ENCODE results near the gene SLC2A5.

Gene SLC2A5

GRCh38 chr1:9108056-9108665, 38.7 kb upstream of the SLC2A5 start:
- Histone ChIP-seq H3K9me3 (replicated peaks in 1 of 11) (no peaks in the 10 kb centered on the region), H3K27ac (no peak overlapping the region), H3K27me3 (no peaks in the 10 kb centered on the region), H3K9ac (no peak overlapping the region), H4K20me1 (peaks cover 0 to 55% (median 0%) of the 10 kb centered on the region in 11 experiments; a peak in 6 of 22 replicates), H3K4me1 (peaks cover 0 to 27% (median 22%) of the 10 kb centered on the region in 10 experiments; a peak in 16 of 20 replicates), H3K4me2 (no peak overlapping the region), H3K36me3 (peaks cover 0 to 90% (median 9%) of the 10 kb centered on the region in 11 experiments; a peak in 9 of 22 replicates), H3K4me3 (no peak overlapping the region)
- TF ChIP-seq Cebpa-rat (IDR thresholded peaks at IDR 0.05), result no peak

- no peak overlapping the region for H3K9ac ChIP-seq
- peaks cover 0 to 27% (median 22%) of the 10 kb centered on the region in 10 experiments; a peak in 16 of 20 replicates for H3K4me1 ChIP-seq
- peak overlapping the region in 4 of 11 experiments; percentile 14 to 34 (median 28); a peak in 6 of 22 replicates for H3K4me2 ChIP-seq
- peaks cover 0 to 45% (median 0%) of the 10 kb centered on the region in 11 experiments; a peak in 4 of 22 replicates for H4K20me1 ChIP-seq
- H3K27me3 ChIP-seq, result no peaks in the 10 kb centered on the region
- no peaks in the 10 kb centered on the region for H3K9me3 ChIP-seq (replicated peaks in 1 of 11)
- TF ChIP-seq Cebpa-rat (IDR thresholded peaks at IDR 0.05), result no peak
- H3K36me3 ChIP-seq, result peaks cover 0 to 90% (median 9%) of the 10 kb centered on the region in 11 experiments; a peak in 10 of 22 replicates
- no peak overlapping the region for H3K4me3 ChIP-seq
- H3K27ac ChIP-seq, result no peak overlapping the region
These were observed 37.7 kb upstream of the SLC2A5 start for GRCh38 chr1:9107136-9107535.

DNA sequence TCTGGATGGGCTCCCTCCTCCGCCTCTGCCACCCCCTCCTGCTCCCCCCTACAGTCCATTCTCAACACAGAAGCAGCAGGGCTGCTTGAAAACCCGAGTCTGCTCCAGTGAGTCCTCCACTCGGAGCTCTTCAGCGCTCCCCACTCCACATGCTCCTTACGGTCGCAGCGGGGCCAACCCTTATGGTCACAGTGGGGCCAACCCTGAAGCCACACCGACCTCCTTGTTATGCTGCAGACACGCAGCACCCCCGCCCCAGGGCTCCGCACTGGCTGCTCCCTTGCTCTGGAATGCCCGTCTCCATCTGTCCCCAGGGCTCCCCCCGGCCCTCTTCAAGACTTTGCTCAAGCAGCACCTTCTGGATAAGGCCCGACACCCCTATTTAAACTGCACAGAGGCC, 36.9 kb upstream of the SLC2A5 start:
- no peak for TF ChIP-seq Cebpa-rat (IDR thresholded peaks at IDR 0.05)

DNA sequence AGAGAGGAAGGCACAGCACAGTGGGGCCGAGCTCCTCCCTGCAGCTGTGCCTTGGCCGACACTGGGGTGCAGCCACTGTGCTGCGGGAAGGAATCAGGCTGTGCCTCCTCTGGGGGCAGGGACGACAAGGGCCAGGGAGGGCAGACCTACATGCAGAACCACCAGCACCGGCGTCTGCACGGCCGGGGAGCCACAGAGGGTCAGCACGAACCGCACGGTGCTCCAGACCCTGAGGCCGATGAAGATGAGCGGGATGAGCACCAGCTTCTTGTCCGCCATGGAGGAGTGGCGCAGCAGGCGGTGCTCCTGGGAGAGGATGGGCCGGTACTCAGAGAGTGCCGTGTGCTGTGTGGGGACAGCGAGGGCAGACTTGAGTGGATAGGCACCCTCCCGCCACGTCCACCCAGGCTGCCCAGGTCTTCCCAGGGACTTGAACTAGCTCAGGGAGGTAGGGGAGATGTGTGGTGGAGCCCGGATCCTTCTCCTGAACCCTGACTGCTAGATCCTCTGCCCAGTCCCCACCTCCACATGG, 36.0 kb upstream of the SLC2A5 start:
- peaks cover 0 to 83% (median 9%) of the 10 kb centered on the region in 11 experiments; a peak in 10 of 22 replicates for H3K36me3 ChIP-seq
- no peaks in the 10 kb centered on the region for H3K9me3 ChIP-seq (replicated peaks in 1 of 11)
- H3K4me3 ChIP-seq, result no peak overlapping the region
- no peak overlapping the region for H3K4me2 ChIP-seq
- no peaks in the 10 kb centered on the region for H3K27me3 ChIP-seq
- TF ChIP-seq Cebpa-rat (IDR thresholded peaks at IDR 0.05), result no peak
- H3K27ac ChIP-seq, result no peak overlapping the region
- peaks cover 0 to 35% (median 0%) of the 10 kb centered on the region in 11 experiments; a peak in 4 of 22 replicates for H4K20me1 ChIP-seq
- no peak overlapping the region for H3K9ac ChIP-seq
- peaks cover 0 to 29% (median 24%) of the 10 kb centered on the region in 10 experiments; a peak in 16 of 20 replicates for H3K4me1 ChIP-seq

More for the DNA sequence above, 36.9 kb upstream of the SLC2A5 start:
- Histone ChIP-seq H3K9me3 (replicated peaks in 1 of 11) (no peaks in the 10 kb centered on the region), H3K4me1 (peaks cover 0 to 29% (median 23%) of the 10 kb centered on the region in 10 experiments; a peak in 16 of 20 replicates), H3K9ac (no peak overlapping the region), H3K4me2 (no peak overlapping the region), H3K27me3 (no peaks in the 10 kb centered on the region), H3K27ac (no peak overlapping the region), H3K4me3 (no peak overlapping the region), H4K20me1 (peaks cover 0 to 38% (median 0%) of the 10 kb centered on the region in 11 experiments; a peak in 4 of 22 replicates), H3K36me3 (peaks cover 0 to 88% (median 9%) of the 10 kb centered on the region in 11 experiments; a peak in 10 of 22 replicates)

GRCh38 chr1:9101510-9102146, 32.2 kb upstream of the SLC2A5 start:
- Histone ChIP-seq H3K4me2 (peak overlapping the region in 4 of 11 experiments; percentile 13 to 49 (median 32); a peak in 2 of 22 replicates), H3K4me1 (peaks cover 0 to 34% (median 12%) of the 10 kb centered on the region in 10 experiments; a peak in 15 of 20 replicates), H3K9me3 (replicated peaks in 1 of 11) (peaks cover 0 to 8% (median 6%) of the 10 kb centered on the region in 11 experiments; a peak in 19 of 22 replicates), H3K36me3 (peaks cover 0 to 48% (median 9%) of the 10 kb centered on the region in 11 experiments; a peak in 10 of 22 replicates), H3K9ac (no peak overlapping the region; a peak in 1 of 22 replicates), H3K27me3 (no peaks in the 10 kb centered on the region), H3K4me3 (no peak overlapping the region), H4K20me1 (peaks cover 0 to 18% (median 0%) of the 10 kb centered on the region in 11 experiments; a peak in 4 of 22 replicates), H3K27ac (no peak overlapping the region)
- TF ChIP-seq Cebpa-rat (IDR thresholded peaks at IDR 0.05), result no peak

- Histone ChIP-seq H3K4me1 (peaks cover 0 to 34% (median 12%) of the 10 kb centered on the region in 10 experiments; a peak in 15 of 20 replicates), H3K4me2 (peak overlapping the region in 7 of 11 experiments; percentile 6 to 59 (median 24); a peak in 6 of 22 replicates), H4K20me1 (peaks cover 0 to 7% (median 0%) of the 10 kb centered on the region in 11 experiments; a peak in 3 of 22 replicates), H3K9ac (no peak overlapping the region), H3K36me3 (peaks cover 0 to 39% (median 9%) of the 10 kb centered on the region in 11 experiments; a peak in 10 of 22 replicates), H3K27ac (peak overlapping the region in 1 of 11 experiments; percentile 11; a peak in 1 of 22 replicates), H3K9me3 (replicated peaks in 1 of 11) (peaks cover 10 to 18% (median 17%) of the 10 kb centered on the region in 11 experiments), H3K27me3 (no peaks in the 10 kb centered on the region), H3K4me3 (no peak overlapping the region)
- TF ChIP-seq Cebpa-rat (IDR thresholded peaks at IDR 0.05), result 0 out of 22 replicates have a peak, but pooled peaks of 1 of the 11 experiments have one; percentile 22
These were observed 31.1 kb upstream of the SLC2A5 start for GRCh38 chr1:9100471-9101043.

DNA sequence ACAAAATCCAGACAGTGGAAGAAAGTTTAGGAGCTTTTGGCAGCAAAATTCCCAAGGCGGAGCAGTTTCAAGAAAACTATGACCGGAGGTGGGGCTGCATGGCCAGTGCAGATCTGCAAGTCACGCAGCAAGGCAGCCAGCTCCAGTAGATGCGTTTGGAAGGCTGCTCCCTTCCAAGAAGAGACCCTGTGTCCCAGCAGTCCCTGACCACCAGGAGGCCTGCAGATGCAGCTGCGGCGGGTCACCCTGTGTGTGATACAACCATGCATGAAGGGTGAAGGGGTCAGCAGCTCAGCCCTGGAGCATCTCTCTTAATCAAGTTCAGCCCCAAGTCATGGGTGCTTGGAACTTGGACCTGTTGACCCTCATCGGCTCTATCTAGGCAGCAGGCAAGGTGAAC, 30.1 kb upstream of the SLC2A5 start:
- Histone ChIP-seq H3K9me3 (replicated peaks in 1 of 11) (peaks cover 20 to 28% (median 27%) of the 10 kb centered on the region in 11 experiments), H3K4me2 (no peak overlapping the region), H3K36me3 (peaks cover 0 to 29% (median 9%) of the 10 kb centered on the region in 11 experiments; a peak in 10 of 22 replicates), H3K27me3 (no peaks in the 10 kb centered on the region), H4K20me1 (no peaks in the 10 kb centered on the region; a peak in 1 of 22 replicates), H3K4me3 (no peak overlapping the region), H3K4me1 (peaks cover 0 to 37% (median 12%) of the 10 kb centered on the region in 10 experiments; a peak in 15 of 20 replicates), H3K27ac (no peak overlapping the region), H3K9ac (no peak overlapping the region)
- TF ChIP-seq Cebpa-rat (IDR thresholded peaks at IDR 0.05), result no peak

- Histone ChIP-seq H3K4me2 (peak overlapping the region in 1 of 11 experiments; percentile 30; a peak in 2 of 22 replicates), H4K20me1 (no peaks in the 10 kb centered on the region), H3K9me3 (replicated peaks in 1 of 11) (peaks cover 20 to 37% (median 34%) of the 10 kb centered on the region in 11 experiments), H3K4me3 (no peak overlapping the region), H3K27me3 (no peaks in the 10 kb centered on the region), H3K27ac (peak overlapping the region in 1 of 11 experiments; percentile 5; a peak in 1 of 22 replicates), H3K9ac (no peak overlapping the region), H3K36me3 (peaks cover 0 to 15% (median 0%) of the 10 kb centered on the region in 11 experiments; a peak in 5 of 22 replicates), H3K4me1 (peaks cover 14 to 51% (median 26%) of the 10 kb centered on the region in 10 experiments)
- no peak for TF ChIP-seq Cebpa-rat (IDR thresholded peaks at IDR 0.05)
These were observed 28.7 kb upstream of the SLC2A5 start for GRCh38 chr1:9097947-9098705.
